ENCODE measurements around the gene YY1.
"Not testable (repeated sequence)": the region's sequence is repeated elsewhere in the genome, so short reads cannot be mapped to it uniquely, and the experiment has no call there.

Gene YY1

DNA sequence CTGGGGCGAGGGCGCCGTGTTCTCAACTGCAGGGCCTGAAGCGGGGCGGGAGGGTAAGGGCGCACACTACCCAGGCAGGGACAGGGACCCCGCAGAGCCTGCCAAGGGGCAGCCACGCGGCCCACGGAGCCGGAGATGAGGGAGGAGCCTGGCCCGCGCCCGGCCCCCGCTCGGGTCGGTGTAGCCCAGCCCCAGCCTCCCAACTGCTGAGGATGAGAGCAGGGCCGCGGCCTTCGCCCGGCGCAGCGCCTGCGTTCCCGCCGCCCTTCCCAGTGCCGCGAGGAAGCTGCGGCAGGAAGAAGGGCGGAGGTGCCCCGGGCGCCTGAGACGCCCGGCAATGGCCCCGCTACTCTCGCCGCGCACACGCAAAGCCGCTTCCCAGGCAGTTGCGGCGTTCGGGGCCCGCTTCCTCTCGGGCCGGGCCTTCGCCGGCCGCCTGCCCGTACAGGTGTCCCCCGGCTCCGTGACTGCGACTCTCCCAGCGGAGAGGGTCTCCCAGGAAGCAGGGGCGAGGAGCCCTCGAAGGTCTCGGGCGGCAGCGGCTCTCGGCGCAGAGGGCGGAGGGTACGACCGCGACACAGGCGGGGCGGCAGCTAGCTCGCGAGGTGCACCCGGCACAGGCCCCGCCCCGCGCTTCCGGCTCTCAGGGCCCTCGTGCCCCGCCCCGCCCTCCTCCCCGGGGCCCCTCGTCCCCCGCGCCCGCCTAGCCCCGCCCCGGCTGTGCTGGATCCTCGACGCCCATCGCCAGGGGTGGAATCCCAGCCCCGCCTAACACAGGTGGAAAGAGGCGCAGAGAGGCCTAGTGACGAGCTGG is 24.8 kb upstream of the YY1 start:
- DNase-seq (ENCODE audit: low read depth, low spot score): peak; percentile 85

GRCh38 chr14:100214770-100215083 is 24.2 kb upstream of the YY1 start:
- DNase-seq (ENCODE audit: low read depth, low spot score): no peak

DNA sequence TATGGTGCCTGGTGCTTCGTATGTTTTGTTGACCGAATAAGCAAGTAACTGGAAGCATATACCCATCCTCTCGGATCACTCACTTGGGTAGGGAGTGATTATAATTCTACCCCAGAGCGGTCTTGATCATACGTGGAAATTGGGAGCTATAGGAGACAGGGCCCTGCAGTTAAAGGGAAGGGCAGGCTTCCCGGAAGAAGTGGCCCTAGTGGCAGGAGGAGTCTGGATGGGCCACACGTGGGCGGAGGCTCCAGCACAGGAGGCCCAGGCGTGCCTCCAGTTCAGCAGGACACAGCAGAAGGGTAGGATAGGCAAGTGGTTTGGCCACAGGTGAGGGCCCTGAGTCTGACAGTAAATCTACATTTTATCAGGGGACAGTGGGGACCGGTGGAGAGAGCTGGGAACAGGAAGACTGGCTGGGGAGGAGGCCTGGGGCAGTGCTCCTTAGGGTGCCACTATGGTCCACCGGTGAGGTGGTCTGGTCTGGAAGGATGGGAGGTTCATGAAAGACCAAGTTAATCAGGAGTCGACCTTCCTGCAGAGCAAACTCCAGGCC is 23.5 kb upstream of the YY1 start:
- no peak for DNase-seq (ENCODE audit: low read depth, low spot score)

DNA sequence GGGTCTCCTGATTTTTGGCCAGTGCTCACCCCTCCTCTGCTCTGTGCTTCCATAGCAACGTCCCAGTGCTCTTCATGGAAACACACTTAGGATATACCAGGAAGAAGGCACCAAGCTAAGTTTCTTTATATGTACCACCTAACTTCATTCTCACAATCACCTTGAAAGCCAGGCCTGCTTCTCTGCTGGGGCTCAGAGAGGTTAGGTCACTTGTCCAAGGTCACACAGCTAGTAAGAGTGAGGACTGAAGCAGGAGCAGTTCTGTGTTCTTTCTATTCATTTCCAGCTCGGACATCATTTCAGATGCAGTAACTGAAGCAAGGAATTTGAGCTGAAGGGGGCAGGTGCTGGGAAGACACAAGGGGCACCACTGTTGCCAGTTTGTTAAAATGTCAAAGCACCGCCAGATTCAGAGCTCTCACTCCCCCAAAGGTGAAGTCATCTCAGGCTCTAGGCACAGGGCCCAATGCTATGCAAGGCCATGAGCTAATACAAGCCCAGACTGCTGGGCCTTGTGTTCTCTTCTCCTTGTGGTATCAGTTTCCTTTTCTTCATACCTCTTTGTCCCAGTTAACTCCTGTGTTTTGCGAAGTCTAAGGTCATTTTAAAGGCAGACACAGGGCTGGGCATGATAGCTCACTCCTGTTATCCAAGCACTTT is 19.7 kb upstream of the YY1 start:
- no peak for DNase-seq (ENCODE audit: low read depth, low spot score)

DNA sequence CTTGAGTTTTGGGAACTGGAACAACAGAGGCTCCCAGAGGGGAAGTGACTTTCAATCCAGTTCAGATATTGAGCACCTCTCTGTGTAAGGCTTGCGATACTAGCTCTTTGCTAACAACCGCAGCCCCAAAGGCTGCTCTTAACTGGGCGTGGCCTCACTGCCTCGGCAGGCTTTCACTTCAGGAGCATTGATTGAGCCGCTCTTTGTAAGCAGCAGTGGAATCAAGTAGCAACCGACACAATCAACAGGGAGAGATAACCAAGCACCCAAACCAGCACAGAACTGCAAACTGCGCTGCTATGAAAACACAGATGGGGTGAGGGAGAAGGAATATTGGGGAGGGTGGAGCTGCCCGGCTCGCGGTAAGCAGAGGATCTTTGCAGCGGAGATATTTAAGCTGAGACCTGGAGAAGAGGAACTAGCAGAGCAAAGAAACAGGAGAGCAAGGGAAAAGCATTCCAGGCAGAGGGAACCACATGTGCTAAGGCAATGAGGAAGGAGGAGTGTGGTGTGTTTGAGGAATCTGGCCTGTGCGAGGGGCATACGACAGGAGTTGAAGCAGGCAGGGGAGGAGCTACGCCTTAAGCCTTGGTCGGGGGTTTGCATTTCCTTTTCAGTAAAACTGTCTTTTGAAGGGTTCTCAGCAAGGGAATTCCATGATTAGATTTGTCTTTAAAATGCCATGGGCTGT is 17.3 kb upstream of the YY1 start:
- DNase-seq (ENCODE audit: low read depth, low spot score): peak; percentile 35

DNA sequence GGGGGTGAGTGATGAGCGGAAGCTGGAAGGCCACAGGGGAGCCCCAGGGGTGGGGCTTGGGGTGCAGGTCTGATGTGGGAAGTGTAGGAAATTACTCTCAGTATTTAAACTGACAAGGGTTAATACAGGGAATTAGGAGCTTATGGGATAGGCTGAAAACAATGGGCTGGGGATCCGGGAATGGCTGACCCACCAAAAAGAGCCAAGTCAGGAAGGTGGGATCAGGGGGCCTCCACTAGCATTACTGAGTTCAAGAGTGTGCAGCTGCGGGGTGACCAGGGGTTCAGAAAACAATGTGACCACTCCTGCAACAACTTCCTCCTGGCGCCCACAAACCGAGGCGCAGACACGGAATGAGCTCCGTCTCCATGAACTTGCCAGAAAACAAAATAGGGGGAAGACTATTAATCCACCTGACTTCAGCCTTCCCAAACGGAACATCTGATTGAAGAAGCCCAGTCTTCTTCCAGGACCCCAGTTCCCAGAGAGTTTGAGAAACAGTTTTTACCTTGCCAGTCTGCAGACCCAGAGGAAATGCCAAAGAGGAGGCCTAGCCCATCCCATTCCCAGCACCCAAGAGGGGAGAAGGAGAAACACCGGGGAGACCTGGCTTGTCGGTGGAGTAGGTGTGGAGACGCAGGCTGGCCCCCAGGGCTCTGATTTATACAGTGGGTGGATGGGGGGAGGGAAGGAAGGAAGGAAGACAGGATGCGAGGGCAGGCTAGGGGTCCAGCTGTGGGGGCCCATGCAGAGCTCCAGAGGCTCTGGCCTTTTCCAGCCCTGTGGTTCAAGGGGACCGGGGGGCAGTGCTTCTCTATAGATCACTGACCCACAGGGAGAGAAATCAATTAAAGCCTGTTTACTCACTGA is 16.5 kb upstream of the YY1 start:
- no peak for DNase-seq (ENCODE audit: low read depth, low spot score)

DNA sequence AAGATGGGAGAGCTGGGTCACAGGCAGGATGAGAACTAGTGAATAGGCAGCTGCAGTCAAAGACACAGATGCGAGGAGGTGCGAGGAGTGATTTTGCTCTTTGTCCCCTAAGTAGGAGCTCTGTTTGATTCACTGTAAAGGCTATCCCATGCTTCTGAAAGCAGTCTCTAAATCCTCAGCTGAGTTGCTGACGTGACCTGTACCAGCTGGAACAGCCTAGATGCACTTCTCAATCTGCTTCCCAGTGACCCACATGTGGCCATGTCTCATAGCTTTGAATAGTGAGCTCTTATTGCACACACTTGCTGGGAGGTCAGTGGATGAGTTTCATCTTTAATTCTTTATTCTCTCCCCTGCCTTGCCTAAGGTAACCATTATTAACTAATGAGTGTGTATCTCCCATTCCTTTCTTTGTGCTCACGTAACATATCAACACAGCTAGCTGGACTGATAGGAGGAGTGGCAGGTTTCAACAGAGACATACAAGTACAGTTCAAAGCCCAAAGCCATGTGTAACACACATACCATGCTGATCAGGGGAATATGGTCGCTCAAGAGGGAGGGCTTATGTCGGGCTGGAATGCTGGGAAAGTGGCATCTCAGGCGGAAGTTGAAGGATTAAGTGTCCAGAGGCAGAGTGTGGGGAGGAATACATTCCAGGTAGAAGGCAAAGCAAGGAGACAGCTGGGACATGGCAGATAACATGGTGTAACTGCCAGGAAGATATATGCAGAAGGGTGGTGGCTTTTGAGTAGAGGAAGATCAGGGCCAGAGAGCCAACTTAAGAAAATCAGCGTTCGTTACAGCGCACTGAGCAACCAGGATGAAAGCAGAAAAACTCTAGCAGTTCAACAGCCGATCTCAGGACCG is 15.4 kb upstream of the YY1 start:
- DNase-seq (ENCODE audit: low read depth, low spot score): no peak

- DNase-seq (ENCODE audit: low read depth, low spot score): no peak
Observed at GRCh38 chr14:100224229-100224866, 14.6 kb upstream of the YY1 start.

GRCh38 chr14:100225169-100225568 is 13.8 kb upstream of the YY1 start:
- DNase-seq (ENCODE audit: low read depth, low spot score): no peak

DNA sequence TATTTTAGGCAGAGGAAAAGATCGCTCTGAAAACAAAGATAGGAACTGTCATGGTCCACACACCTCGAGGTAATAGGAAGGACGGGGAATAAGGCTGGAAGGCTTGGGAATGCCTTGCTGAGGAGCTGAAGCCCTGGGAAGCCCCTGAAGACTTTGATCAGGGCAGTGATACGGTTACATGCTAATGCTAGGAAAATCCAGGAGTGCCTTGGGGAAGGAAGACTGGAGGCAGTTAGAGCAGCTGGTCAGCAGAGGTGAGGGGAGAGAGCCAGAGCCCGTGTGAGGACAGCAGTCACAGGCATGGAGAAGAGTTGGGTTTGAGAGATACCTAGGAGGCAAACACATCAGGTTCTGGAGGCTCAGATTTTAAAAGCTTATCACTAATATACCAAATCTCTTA is 8.6 kb upstream of the YY1 start:
- DNase-seq (ENCODE audit: low read depth, low spot score): no peak

DNA sequence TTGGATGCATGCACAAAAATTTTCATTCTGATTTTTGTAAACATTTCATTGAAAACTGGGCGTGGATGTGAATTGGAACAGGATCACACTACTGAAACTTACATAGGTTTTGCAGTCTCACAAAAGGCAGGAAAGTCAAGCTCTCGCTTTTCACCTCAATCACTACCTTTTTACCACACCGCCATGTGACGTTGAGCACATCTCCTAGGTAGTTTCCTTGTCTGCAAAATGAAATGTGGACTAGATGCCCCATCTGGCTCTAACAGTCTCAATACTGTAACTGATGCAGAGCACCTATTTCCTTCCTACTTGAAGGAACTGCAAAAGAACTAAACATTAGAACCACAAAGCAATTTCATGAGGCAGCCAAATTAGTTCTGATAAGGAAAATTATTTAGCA is 4.4 kb upstream of the YY1 start:
- DNase-seq (ENCODE audit: low read depth, low spot score): no peak

GRCh38 chr14:100236271-100236818 is 2.6 kb upstream of the YY1 start:
- not testable (repeated sequence) for DNase-seq (ENCODE audit: low read depth, low spot score)

DNA sequence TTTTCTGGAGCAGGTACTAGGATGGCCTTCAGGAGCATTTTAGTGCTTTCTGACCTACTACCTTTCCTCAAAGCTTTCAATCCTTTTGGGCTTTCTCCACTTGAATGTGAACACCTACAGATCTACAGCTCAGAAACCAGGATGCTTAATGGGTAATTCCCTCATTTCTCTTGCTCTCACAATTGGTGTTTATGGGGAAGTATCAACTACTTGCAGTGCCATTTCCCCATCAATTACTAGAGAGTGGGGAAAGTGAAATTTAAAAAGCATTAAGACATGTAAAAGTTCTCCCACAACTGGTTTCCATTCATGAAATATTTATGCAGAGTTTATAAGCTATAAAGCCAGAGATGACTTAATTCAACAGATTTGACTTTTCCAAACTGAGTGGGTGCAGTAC is 2.1 kb upstream of the YY1 start:
- no peak for DNase-seq (ENCODE audit: low read depth, low spot score)

- DNase-seq (ENCODE audit: low read depth, low spot score): peak; percentile 13
Observed at GRCh38 chr14:100237735-100238418, 1.1 kb upstream of the YY1 start.

DNA sequence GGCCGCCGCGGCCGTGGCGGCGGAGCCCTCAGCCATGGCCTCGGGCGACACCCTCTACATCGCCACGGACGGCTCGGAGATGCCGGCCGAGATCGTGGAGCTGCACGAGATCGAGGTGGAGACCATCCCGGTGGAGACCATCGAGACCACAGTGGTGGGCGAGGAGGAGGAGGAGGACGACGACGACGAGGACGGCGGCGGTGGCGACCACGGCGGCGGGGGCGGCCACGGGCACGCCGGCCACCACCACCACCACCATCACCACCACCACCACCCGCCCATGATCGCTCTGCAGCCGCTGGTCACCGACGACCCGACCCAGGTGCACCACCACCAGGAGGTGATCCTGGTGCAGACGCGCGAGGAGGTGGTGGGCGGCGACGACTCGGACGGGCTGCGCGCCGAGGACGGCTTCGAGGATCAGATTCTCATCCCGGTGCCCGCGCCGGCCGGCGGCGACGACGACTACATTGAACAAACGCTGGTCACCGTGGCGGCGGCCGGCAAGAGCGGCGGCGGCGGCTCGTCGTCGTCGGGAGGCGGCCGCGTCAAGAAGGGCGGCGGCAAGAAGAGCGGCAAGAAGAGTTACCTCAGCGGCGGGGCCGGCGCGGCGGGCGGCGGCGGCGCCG is 381 bp downstream of the YY1 start:
- no peak for DNase-seq (ENCODE audit: low read depth, low spot score)

GRCh38 chr14:100239840-100240667 is 1.1 kb downstream of the YY1 start:
- peak; percentile 66 for DNase-seq (ENCODE audit: low read depth, low spot score)

- DNase-seq (ENCODE audit: low read depth, low spot score): no peak
Observed at GRCh38 chr14:100240668-100241032, 1.7 kb downstream of the YY1 start.

GRCh38 chr14:100241279-100241678 is 2.3 kb downstream of the YY1 start:
- DNase-seq (ENCODE audit: low read depth, low spot score): no peak
